Activated CD8-positive, alpha-beta T cell treated with anti-CD3 and anti-CD28 coated beads, Interleukin-2, amount 10 ng/mL, durations not matched to agents 7 days and 5 days (primary cell): ENCODE data around the gene ARHGAP23. TPM values are rescaled to one million over a fixed set of nuclear protein-coding genes. Genes with fewer than 3 reads are reported as not detected.
"Not testable (repeated sequence)": the region's sequence is repeated elsewhere in the genome, so short reads cannot be mapped to it uniquely, and the experiment has no call there.

Experiments
- ATAC-seq: fragments of 150-1000 bp; cut with Tn5 transposase; one replicate; pipeline ENCODE4 v1.10.0; 2021; ENCODE audit warnings: moderate library complexity
- CTCF ChIA-PET: fragments of 350-600 bp; sonication (Branson Sonifier 250); formaldehyde crosslinking; loops from one replicate; lab custom pipeline; 2021; ENCODE audit warnings: antibody characterized with exemption; lab: Charles Lee
- POLR2A ChIA-PET: fragments of 350-600 bp; sonication (Branson Sonifier 250); formaldehyde crosslinking; loops from one replicate; lab custom pipeline; 2021; ENCODE audit warnings: antibody characterized with exemption; lab: Charles Lee
- DNase-seq: peaks from one replicate; pipeline ENCODE4 v3.0.0-alpha.2; 2020
- H3K27ac Mint-ChIP-seq: one replicate; pipeline ENCODE4 v1.8.0; 2021; ENCODE audit warnings: mild to moderate bottlenecking, mixed read lengths
- H3K27me3 Mint-ChIP-seq: one replicate; pipeline ENCODE4 v1.8.0; 2021; ENCODE audit warnings: low read depth, mixed read lengths
- H3K36me3 Mint-ChIP-seq: one replicate; pipeline ENCODE4 v1.8.0; 2021; ENCODE audit warnings: low read depth, mixed read lengths
- H3K4me1 Mint-ChIP-seq: one replicate; pipeline ENCODE4 v1.8.0; 2021; ENCODE audit warnings: low read depth, mixed read lengths
- H3K4me3 Mint-ChIP-seq: one replicate; pipeline ENCODE4 v1.8.0; 2021; ENCODE audit warnings: mild to moderate bottlenecking, mixed read lengths
- H3K9me3 Mint-ChIP-seq: one replicate; pipeline ENCODE4 v1.8.0; 2022; ENCODE audit warnings: mixed read lengths; ENCODE audit not compliant: insufficient read depth
- total RNA-seq, 2 experiments: library from RNA; stranded (reverse); gene quantifications; one replicate each; pipeline ENCODE4 v1.2.3, GENCODE V29; 2021

Gene ARHGAP23
- total RNA-seq, 2 experiments from 2014 or later: 0.24 to 0.47 TPM

DNA sequence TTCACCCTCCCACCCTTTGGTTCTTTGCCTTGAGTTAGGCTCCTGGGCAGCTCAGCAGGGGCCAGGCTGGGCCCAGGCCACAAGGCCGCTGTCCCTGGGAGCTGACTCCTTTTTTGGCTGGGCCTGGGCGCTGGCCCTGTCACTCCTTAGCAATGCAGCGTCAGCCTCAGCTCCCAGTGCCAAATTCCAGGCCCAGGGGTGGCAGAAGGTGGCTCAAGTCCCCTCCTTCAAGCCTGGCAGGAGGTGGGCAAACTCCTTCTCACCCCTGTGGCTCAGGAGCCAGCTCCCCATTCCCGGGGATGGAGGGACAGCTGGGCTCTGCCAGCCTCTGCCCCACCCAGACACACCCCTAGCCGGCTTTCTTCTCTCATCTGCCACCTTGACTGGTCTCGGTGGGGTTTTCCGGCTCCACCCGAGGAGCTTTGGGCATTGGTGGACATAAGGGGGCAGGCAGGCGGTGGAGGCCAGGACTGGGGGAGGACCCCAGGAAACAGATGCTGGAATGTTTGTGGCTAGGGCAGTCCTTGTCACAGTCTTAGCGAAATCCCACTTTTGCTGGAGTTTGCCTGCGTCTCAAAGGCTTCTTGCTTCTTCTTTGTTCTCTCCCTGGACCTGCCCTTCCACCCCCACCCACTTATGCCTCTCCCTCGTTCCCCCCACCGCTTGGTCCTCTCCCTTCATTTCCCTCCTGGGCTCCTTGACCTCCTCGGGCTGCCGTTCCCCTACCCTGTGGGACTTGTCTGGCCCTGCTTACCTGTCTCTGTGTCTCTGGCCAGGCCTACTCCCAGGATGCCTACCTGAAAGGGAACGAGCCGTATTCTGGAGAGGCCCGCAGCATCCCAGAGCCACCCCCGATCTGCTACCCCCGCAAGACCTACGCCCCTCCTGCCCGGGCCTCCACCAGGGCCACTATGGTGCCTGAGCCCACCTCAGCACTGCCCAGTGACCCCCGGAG, 37.4 kb downstream of the ARHGAP23 start:
- Mint-ChIP-seq H3K4me3 (no peak overlapping the region), H3K27me3 (no peaks in the 10 kb centered on the region), H3K9me3 (no peaks in the 10 kb centered on the region), H3K27ac (no peak overlapping the region), H3K36me3 (no peaks in the 10 kb centered on the region), H3K4me1 (no peaks in the 10 kb centered on the region)
- no peak for DNase-seq
- ChIA-PET CTCF (interaction anchor here (0.6 kb wide), 1 partner anchor 101 kb away, joined by 3 read pairs; no protein-coding TSS in a partner anchor), POLR2A (no interaction called here)
- ATAC-seq: no peak

DNA sequence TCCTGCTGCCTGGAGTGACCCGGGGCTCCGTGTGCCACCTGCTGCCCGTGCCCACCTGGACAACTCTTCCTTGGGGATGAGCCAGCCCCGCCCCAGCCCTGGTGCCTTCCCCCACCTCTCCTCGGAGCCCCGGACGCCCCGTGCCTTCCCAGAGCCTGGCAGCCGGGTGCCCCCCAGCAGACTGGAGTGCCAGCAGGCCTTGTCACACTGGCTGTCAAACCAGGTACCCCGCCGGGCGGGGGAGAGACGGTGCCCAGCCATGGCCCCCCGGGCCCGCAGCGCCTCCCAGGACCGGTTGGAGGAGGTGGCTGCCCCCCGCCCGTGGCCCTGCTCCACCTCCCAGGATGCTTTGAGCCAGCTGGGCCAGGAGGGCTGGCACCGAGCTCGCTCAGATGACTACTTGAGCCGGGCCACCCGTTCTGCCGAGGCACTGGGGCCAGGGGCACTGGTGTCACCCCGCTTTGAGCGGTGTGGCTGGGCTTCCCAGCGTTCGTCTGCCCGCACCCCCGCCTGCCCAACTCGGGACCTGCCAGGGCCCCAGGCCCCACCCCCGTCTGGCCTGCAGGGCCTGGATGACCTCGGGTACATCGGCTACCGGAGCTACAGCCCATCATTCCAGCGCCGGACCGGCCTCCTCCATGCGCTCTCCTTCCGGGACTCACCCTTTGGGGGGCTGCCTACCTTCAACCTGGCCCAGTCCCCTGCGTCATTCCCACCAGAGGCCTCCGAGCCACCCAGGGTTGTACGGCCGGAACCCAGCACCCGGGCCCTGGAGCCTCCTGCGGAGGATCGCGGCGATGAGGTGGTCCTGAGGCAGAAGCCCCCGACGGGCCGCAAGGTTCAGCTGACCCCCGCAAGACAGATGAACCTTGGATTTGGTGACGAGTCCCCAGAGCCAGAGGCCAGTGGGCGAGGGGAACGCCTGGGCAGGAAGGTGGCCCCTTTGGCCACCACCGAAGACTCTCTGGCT, 38.4 kb downstream of the ARHGAP23 start:
- H3K27ac Mint-ChIP-seq: no peak overlapping the region
- H3K27me3 Mint-ChIP-seq: no peaks in the 10 kb centered on the region
- no peaks in the 10 kb centered on the region for H3K4me1 Mint-ChIP-seq
- ChIA-PET CTCF (no interaction called here), POLR2A (no interaction called here)
- H3K9me3 Mint-ChIP-seq: no peaks in the 10 kb centered on the region
- no peak overlapping the region for H3K4me3 Mint-ChIP-seq
- no peaks in the 10 kb centered on the region for H3K36me3 Mint-ChIP-seq
- no peak for DNase-seq
- ATAC-seq: no peak

DNA sequence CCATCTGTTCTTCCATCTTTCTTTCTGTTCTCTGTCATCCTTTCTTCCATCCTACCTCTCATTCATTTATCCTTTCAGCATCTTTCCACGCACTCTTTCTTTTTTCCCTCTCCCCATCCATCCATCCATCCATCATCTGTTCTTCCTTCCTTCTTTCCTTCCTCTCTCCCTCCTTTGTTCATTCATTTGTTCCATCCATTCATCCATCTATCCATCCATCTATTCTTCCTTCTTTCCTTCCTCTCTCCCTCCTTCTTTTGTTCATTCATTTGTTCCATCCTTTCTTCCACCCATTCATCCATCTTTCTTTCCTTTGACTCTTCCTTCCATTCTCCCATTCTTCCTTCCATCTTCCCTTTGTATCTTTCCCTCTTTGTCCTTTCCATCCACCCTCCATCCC, 39.2 kb downstream of the ARHGAP23 start:
- ChIA-PET CTCF (no interaction called here), POLR2A (no interaction called here)
- H3K4me1 Mint-ChIP-seq: no peaks in the 10 kb centered on the region
- no peak overlapping the region for H3K27ac Mint-ChIP-seq
- H3K9me3 Mint-ChIP-seq: no peaks in the 10 kb centered on the region
- no peak overlapping the region for H3K4me3 Mint-ChIP-seq
- H3K36me3 Mint-ChIP-seq: no peaks in the 10 kb centered on the region
- DNase-seq: no peak
- ATAC-seq: no peak
- H3K27me3 Mint-ChIP-seq: no peaks in the 10 kb centered on the region

DNA sequence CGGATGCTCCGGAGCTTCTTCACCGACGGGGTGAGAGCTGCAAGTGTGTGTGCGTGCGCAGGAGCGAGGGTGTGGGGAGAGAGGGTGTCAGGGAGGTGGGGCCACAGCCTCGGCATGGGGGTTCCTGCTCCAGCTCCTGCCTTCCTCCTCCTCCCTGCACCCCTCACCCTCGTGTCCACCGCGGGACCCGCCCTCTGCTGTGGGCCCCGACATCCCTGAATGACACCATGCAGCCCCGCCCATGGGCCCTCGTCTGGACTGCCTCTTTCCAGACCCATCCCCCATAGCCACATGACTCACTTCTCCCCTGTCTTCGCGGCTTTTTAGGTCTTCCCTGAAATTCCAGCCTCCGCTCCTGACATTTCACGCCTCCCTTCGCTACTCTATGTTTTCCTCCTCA, 41.6 kb downstream of the ARHGAP23 start:
- CTCF ChIA-PET: no interaction called here
- DNase-seq (no peak), ATAC-seq (no peak)
- Mint-ChIP-seq H3K27me3 (no peaks in the 10 kb centered on the region), H3K9me3 (no peaks in the 10 kb centered on the region), H3K27ac (no peak overlapping the region), H3K36me3 (no peaks in the 10 kb centered on the region), H3K4me3 (no peak overlapping the region), H3K4me1 (no peaks in the 10 kb centered on the region)
- POLR2A ChIA-PET: no interaction called here

DNA sequence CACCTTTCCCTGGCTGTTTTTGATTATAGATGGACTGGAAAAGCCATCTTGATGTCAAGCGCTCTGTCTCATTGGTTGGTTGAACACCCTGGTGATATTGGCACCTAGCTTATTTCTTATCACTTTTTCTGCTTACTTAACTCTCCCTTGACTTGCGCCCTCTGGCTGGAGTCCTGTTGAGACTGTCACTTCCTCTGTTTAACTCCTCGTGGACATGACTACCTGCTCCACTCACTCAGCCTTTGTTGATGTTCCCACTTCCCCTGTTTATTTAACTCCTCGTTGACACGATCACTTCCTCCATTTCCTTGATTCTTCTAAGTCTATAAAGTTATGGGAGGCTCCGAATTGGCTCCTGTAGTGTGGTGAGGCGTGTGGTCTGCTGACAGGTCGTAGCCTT, 43.0 kb downstream of the ARHGAP23 start:
- H3K4me3 Mint-ChIP-seq, ATAC-seq, H3K36me3 Mint-ChIP-seq, H3K27ac Mint-ChIP-seq, DNase-seq, POLR2A ChIA-PET, H3K9me3 Mint-ChIP-seq, H3K4me1 Mint-ChIP-seq, CTCF ChIA-PET, H3K27me3 Mint-ChIP-seq: not testable (repeated sequence)

DNA sequence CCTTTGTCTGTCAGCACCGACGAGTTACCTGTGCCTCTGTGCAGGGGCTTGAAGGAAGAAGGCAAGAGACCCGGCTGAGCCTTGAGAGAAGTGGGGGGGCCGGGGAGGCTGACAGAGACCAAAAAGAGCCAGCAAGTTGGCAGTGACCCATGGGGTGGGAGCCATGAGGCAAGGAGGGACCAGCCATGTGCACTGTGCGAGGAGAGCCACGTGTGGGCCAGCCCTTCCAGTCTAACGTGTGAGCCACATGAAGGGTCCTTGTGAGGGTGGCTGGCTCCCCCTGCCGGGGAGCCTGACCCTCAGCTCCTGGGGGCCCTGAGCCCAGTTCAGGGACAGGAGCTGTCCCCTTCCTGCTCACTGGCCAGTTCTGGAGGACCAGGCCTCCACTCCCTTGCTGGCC, 46.4 kb downstream of the ARHGAP23 start:
- H3K4me3 Mint-ChIP-seq, H3K4me1 Mint-ChIP-seq, POLR2A ChIA-PET, CTCF ChIA-PET, ATAC-seq, DNase-seq, H3K27ac Mint-ChIP-seq, H3K9me3 Mint-ChIP-seq, H3K36me3 Mint-ChIP-seq, H3K27me3 Mint-ChIP-seq: not testable (repeated sequence)

DNA sequence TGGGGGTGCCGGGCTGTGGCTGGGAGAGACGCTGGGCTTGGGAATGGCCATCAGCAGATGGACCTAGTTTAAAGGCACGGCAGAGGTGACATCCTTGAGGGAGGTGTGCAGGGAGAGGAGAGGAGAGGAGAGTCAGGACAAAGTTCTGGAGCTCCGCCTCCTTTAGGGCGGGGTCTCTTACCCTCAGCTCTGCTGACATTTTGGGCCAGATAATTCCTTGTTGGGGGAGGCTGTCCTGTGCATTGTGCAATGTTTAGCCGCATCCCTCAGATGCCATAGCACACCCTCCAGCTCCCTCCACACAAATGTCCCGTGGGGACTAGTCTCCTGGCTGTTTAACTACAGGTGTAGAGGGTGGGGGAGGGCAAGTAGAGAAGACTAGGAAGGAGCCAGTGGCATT, 48.3 kb downstream of the ARHGAP23 start:
- POLR2A ChIA-PET: no interaction called here
- ATAC-seq (no peak), DNase-seq (no peak)
- CTCF ChIA-PET: interaction anchor here (1.1 kb wide), 1 partner anchor 143 kb away, joined by 3 read pairs; no protein-coding TSS in a partner anchor
- Mint-ChIP-seq H3K9me3 (no peaks in the 10 kb centered on the region), H3K36me3 (no peaks in the 10 kb centered on the region), H3K4me3 (no peak overlapping the region), H3K4me1 (no peaks in the 10 kb centered on the region), H3K27me3 (no peaks in the 10 kb centered on the region), H3K27ac (no peak overlapping the region)

DNA sequence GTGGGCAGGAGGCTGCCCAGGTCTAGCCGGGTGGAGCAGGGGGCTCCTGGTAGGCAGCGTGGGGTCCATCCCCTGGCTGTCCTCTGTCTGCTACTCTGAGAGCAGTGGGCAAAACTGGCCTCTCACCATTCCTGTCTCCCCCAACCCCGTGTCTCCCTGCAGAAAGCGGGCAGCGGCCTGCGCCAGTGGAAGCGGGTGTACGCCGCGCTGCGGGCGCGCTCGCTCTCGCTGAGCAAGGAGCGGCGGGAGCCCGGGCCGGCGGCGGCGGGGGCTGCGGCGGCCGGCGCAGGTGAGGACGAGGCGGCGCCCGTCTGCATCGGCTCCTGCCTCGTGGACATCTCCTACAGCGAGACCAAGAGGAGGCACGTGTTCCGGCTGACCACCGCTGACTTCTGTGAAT, 49.2 kb downstream of the ARHGAP23 start:
- H3K4me1 Mint-ChIP-seq, POLR2A ChIA-PET, H3K27ac Mint-ChIP-seq, H3K4me3 Mint-ChIP-seq, H3K27me3 Mint-ChIP-seq, DNase-seq, ATAC-seq, H3K36me3 Mint-ChIP-seq, H3K9me3 Mint-ChIP-seq: not testable (repeated sequence)
- CTCF ChIA-PET: interaction anchor here (1.1 kb wide), 1 partner anchor 144 kb away, joined by 3 read pairs; no protein-coding TSS in a partner anchor

DNA sequence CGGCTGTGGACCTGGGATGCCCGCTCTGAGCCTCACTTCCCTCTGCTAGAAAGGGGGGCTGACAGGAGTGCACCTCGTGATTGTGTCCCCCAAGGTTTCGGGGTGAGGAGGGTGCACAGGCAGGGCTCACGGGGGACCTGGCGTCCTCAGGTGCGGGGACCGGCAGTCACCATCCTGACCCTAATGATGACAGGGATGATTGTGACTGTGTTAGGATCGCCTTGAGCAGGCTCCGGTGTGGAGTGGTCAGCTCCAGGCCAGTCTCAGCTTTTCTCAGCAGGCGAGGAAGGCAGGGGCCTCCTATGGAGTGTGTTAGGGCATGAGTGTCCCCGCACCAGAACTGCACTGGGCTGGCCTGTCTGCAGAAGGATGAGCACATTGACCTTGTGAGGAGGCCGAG, 49.7 kb downstream of the ARHGAP23 start:
- DNase-seq, H3K27ac Mint-ChIP-seq, H3K27me3 Mint-ChIP-seq, H3K36me3 Mint-ChIP-seq, H3K4me1 Mint-ChIP-seq, H3K9me3 Mint-ChIP-seq, ATAC-seq, POLR2A ChIA-PET, H3K4me3 Mint-ChIP-seq, CTCF ChIA-PET: not testable (repeated sequence)

DNA sequence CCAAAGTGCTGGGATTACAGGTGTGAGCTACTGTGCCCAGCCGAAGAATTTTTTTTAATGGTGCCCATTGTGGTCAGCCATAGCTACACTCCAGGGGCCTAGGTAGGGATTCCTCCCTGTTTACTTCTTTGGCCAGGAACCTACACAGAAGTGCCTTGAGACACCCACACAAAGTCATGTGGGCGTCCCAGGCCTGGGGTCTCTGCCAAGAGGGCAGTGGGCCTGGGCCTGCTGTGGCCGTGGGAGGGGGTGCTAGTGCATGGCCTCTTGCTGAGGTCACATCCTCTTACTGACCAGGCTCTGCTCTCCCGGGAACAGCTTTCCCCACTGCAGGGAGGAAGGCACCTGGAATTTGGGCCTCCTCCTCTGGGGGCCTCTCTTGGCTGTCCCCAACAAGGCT, 50.4 kb downstream of the ARHGAP23 start:
- H3K27ac Mint-ChIP-seq, H3K36me3 Mint-ChIP-seq, ATAC-seq, DNase-seq, POLR2A ChIA-PET, CTCF ChIA-PET, H3K9me3 Mint-ChIP-seq, H3K4me1 Mint-ChIP-seq, H3K27me3 Mint-ChIP-seq, H3K4me3 Mint-ChIP-seq: not testable (repeated sequence)

DNA sequence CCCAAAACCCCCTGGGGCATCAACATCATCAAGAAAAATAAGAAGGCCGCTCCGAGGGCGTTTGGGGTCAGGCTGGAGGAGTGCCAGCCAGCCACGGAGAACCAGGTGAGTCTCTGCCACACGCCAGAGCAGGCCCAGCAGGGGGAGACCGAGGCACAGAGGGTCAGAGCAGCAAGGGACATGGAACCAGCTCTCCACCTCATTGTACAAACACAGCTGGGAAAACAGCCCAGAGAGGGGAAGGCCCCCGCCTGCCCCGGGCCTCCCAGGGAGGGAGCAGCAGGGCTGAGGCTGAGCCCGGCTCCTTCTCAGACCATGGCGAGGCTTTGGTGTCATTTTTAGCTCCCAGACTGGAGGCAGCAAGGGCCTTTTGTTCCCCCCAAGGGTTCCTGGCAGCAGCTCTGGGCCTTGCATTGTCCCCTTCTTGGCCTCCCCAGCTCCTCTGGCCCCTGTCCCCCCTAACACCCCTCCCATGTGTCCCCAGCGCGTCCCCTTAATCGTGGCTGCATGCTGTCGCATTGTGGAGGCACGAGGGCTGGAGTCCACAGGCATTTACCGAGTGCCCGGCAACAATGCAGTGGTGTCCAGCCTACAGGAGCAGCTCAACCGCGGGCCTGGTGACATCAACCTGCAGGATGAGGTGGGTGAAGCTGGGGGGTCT, 53.9 kb downstream of the ARHGAP23 start:
- H3K27me3 Mint-ChIP-seq, ATAC-seq, H3K9me3 Mint-ChIP-seq, H3K36me3 Mint-ChIP-seq, H3K4me1 Mint-ChIP-seq, POLR2A ChIA-PET, H3K4me3 Mint-ChIP-seq, H3K27ac Mint-ChIP-seq, DNase-seq: not testable (repeated sequence)
- CTCF ChIA-PET: interaction anchor here (3.5 kb wide), 1 partner anchor 59 kb away, joined by 10 read pairs; no protein-coding TSS in a partner anchor
